HL-60 (cell line): ENCODE results near the gene FHL1.

ENCODE experiments used
- DNase-seq, 2 experiments: peaks; one replicate each; pipeline ENCODE4 v3.0.0-alpha.2; 2010 to 2020; ENCODE audit warnings: low read depth in 1 of 2, low spot score in 1 of 2
- H3K27ac ChIP-seq: fragments of 250-450 bp; sonication (Bioruptor Pico); replicated peaks from 2 replicates; pipeline ENCODE4 v1.5.1; 2020; ENCODE audit warnings: mild to moderate bottlenecking, moderate library complexity
- H3K27me3 ChIP-seq: fragments of 250-450 bp; sonication (Bioruptor Pico); 2 replicates; pipeline ENCODE4 v1.5.1; 2021; ENCODE audit warnings: mild to moderate bottlenecking, moderate library complexity; ENCODE audit not compliant: insufficient read depth, poor library complexity, severe bottlenecking
- H3K4me3 ChIP-seq: replicated peaks from 2 replicates; pipeline ENCODE4 v1.5.1; 2011; ENCODE audit warnings: mild to moderate bottlenecking, control low read depth, low read length; ENCODE audit not compliant: insufficient read depth
- GABPA ChIP-seq: IDR thresholded peaks from 2 replicates; pipeline ENCODE4 v1.6.1; 2012; ENCODE audit warnings: low read depth
- POLR2AphosphoS5 ChIP-seq: IDR thresholded peaks from 2 replicates; pipeline ENCODE4 v1.6.1; 2012; ENCODE audit warnings: low read depth
- REST ChIP-seq: IDR thresholded peaks from 2 replicates; pipeline ENCODE4 v1.6.1; 2012; ENCODE audit warnings: low read depth; ENCODE audit not compliant: insufficient replicate concordance
- SPI1 ChIP-seq: IDR thresholded peaks from 2 replicates; pipeline ENCODE4 v1.6.1; 2012; ENCODE audit warnings: low read depth, mild to moderate bottlenecking, borderline replicate concordance
- TF ChIP-seq, protein P1 (sequence below): IDR thresholded peaks from one replicate; pipeline ENCODE4 v1.5.1; 2011; ENCODE audit warnings: low read length, control low read depth, inconsistent platforms; ENCODE audit not compliant: insufficient read depth

The FHL1 gene

DNA sequence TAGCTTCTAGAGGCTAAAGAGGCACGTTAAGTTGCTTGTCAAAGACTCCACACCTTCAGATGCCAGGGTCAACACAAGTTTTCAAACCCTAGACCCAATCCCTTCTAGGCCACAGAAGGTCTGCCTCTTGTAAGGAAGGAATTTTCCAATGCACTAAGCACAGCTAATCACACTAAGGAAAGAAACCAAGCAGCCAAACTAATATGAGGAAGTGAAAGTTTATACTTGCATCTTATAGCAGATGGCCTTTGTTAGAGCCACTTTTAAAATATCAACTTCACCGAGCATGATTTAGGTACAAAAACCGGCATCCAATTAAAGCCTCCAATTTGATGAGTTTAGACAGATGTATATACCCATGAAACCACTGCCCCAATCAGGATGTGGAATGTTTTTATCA is 9.9 kb downstream of the FHL1 start:
- Histone ChIP-seq H3K27me3 (no peaks in the 10 kb centered on the region), H3K27ac (no peak overlapping the region), H3K4me3 (no peak overlapping the region)
- TF ChIP-seq, protein P1, sequence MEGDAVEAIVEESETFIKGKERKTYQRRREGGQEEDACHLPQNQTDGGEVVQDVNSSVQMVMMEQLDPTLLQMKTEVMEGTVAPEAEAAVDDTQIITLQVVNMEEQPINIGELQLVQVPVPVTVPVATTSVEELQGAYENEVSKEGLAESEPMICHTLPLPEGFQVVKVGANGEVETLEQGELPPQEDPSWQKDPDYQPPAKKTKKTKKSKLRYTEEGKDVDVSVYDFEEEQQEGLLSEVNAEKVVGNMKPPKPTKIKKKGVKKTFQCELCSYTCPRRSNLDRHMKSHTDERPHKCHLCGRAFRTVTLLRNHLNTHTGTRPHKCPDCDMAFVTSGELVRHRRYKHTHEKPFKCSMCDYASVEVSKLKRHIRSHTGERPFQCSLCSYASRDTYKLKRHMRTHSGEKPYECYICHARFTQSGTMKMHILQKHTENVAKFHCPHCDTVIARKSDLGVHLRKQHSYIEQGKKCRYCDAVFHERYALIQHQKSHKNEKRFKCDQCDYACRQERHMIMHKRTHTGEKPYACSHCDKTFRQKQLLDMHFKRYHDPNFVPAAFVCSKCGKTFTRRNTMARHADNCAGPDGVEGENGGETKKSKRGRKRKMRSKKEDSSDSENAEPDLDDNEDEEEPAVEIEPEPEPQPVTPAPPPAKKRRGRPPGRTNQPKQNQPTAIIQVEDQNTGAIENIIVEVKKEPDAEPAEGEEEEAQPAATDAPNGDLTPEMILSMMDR: no peak
- TF ChIP-seq SPI1: peak; percentile 59; the same call in 1 of the 2 replicates
- no peak for DNase-seq

DNA sequence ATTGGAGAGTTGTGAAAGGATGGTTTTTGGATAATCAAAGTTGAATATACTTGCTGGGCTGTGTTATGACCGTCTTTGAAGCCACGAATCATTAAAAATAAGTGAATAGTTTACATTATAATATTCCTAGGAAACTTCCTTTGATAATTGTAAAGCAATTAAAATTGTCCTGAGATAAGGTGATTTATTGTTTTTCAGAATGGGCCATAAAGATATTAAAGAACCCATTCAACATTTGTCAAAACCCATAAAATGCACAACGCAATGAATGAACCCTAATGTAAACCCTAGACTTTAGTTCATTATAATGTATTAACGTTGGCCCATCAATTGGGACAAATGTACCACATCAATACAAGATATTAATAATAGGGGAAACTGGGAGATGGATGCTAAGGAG is 11.4 kb downstream of the FHL1 start:
- H3K27ac ChIP-seq: 0 out of 2 replicates have a peak overlapping the region, but pooled peaks have one; percentile 39
- H3K27me3 ChIP-seq: no peaks in the 10 kb centered on the region
- H3K4me3 ChIP-seq: no peak overlapping the region
- no peak for DNase-seq
- no peak for TF ChIP-seq REST
- no peak for TF ChIP-seq POLR2AphosphoS5
- TF ChIP-seq, protein P1: no peak
- no peak for TF ChIP-seq GABPA
- no peak for TF ChIP-seq SPI1

- peak overlapping the region; percentile 39 for H3K27ac ChIP-seq
- H3K27me3 ChIP-seq: no peaks in the 10 kb centered on the region
- no peak overlapping the region for H3K4me3 ChIP-seq
- TF ChIP-seq POLR2AphosphoS5 (no peak), SPI1 (peak; percentile 22; the same call in 1 of the 2 replicates)
- peak; percentile 22 to 72 for DNase-seq
These were observed 12.3 kb downstream of the FHL1 start for GRCh38 chrX:136159611-136160025.

DNA sequence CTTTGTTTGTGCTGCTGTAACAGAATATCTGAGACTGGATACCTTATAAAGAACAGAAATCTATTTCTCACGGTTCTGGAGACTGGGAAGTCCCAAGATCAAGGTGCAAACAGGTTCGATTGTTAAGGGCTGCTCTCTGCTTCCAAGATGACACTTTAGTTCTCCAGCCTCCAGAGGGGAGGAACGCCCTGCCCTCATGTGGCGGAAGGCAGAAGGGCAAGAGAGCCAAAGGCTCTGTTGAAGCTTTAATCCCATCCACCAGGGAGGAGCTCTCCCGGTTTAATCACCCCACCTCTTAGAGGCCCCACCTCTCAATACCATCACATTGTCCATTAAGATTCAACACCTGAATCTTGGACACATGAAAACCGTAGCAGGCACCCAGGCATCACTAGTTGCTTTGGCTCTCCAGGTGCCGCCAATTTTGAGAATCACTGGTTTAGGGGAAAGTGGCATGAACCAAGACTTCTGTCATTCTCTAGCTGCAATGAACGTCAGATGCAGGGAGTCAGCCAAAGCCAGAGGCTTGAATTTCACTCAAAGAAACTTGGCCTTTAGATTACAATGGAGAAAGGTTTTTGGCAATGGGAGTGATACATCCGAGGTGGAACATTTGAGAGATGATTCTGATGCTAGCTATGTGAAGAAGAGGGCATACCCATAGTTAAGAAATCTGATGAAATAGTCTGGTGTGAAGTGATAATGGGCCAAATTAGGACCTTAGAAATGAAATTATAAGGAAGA is 15.7 kb downstream of the FHL1 start:
- DNase-seq: peak in 1 of 2 experiments; percentile 51
- TF ChIP-seq SPI1: no peak
- TF ChIP-seq, protein P1: peak; percentile 57
- Histone ChIP-seq H3K4me3 (no peak overlapping the region), H3K27ac (no peak overlapping the region), H3K27me3 (no peaks in the 10 kb centered on the region)

DNA sequence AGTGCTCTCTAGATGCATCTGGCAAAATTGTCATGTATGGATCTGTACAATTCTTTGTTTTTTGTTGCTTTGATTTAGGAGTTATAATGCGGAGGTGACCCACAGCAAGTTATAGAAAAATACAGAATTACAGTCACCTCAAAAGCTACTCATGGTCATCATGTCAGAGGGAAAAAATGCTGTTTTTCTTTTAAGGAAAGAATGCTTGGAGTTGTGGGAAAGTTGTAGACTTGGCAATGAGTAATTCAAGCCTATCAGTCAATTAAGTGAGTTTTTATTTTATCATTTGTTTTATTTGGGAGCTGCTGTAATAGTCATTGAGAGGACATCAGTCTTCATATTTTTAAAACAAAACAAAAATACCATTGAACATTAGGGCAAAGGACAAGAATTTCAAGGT is 16.4 kb downstream of the FHL1 start:
- H3K4me3 ChIP-seq: no peak overlapping the region
- no peaks in the 10 kb centered on the region for H3K27me3 ChIP-seq
- DNase-seq: no peak
- no peak overlapping the region for H3K27ac ChIP-seq
- TF ChIP-seq GABPA (no peak), REST (no peak), POLR2AphosphoS5 (no peak), SPI1 (no peak)
- TF ChIP-seq, protein P1: no peak
